ENCODE data around the gene EYA3. TPM values are rescaled to one million over a fixed set of nuclear protein-coding genes. Genes with fewer than 3 reads are reported as not detected.

The EYA3 gene
- total RNA-seq, 1 donor, result 26.3 TPM

DNA sequence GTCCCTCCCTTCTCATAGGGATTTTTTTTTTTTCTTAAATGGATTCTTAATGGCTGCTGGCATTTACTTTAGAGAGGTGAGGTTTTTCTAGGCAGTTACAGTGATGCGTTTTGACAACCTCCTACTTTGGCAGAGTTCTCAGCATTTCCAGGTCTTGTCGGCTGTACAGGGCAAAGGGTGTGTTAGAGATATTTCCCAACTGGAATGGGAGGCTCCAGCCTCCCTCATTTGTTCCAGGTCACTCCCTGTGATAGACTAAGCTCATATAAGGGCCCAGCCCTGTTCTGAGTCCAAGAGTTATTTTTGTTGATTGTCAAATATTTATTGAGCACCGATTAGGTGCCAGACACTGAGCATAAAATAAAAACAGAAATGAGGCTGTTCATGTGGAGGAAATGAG, 136.3 kb downstream of the EYA3 start:
- no peak for TF ChIP-seq CTCF (IDR thresholded peaks at IDR 0.05; ENCODE audit: insufficient read depth, low read depth, low read length)
- DNase-seq (ENCODE audit: low read depth), result no peak
- H3K4me3 ChIP-seq (ENCODE audit: low read depth, low read length), result no peak overlapping the region

DNA sequence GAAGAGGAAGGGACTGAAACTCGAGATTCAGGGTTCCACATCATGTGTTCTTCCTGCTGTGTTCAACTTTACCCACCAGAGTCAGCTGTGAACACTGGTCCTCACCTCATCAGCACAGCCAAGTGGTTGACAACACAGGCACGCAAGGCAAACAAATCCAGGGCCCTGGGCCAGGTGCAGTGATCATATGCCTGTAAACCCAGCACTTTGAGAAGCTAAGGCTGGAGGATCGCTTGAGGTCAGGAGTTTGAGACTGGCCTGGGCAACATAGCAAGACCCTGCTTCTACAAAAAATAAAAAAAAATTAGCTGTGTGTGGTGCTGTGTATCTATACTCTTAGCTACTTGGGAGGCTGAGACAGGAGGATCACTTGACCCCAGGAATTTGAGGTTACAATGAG, 137.0 kb downstream of the EYA3 start:
- TF ChIP-seq CTCF (IDR thresholded peaks at IDR 0.05; ENCODE audit: insufficient read depth, low read depth, low read length), result no peak
- no peak for DNase-seq (ENCODE audit: low read depth)
- no peak overlapping the region for H3K4me3 ChIP-seq (ENCODE audit: low read depth, low read length)

DNA sequence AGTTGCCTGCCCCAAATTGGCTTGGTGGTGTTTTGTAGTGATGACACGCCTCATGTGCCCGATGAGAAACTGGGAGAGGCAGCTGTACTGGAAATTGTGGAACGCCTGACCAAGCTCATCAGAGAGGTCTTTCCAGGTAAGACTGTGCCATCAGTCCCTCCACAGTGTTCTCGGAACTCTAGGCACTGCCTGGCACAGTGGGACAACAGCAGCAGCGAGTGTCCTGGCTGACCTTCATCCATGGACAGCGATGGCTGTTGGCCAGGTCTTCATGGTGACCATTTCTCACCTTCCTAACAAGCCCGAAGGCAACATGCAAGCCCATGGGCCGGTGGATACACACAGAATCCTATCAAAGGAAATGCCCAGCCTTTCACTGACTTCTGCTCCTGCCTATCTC, 139.4 kb downstream of the EYA3 start:
- DNase-seq (ENCODE audit: low read depth), result no peak
- no peak for TF ChIP-seq CTCF (IDR thresholded peaks at IDR 0.05; ENCODE audit: insufficient read depth, low read depth, low read length)
- H3K4me3 ChIP-seq (ENCODE audit: low read depth, low read length), result no peak overlapping the region

DNA sequence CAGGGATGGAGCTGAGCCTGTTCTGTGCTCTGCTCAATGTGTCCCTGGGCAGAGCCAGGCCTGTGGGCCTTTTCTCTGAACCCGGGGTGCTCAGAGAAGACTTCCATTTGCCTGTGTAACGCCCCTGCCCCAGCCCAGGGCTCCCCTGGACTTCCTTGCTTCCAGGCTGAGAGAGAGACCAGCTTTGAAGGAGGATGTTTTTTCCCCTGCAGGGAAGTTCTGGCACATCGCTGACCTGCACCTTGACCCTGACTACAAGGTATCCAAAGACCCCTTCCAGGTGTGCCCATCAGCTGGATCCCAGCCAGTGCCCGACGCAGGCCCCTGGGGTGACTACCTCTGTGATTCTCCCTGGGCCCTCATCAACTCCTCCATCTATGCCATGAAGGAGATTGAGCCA, 143.4 kb downstream of the EYA3 start:
- no peak overlapping the region for H3K4me3 ChIP-seq (ENCODE audit: low read depth, low read length)
- DNase-seq (ENCODE audit: low read depth), result no peak
- TF ChIP-seq CTCF (IDR thresholded peaks at IDR 0.05; ENCODE audit: insufficient read depth, low read depth, low read length), result no peak

GRCh38 chr1:27941671-27942540, 146.5 kb downstream of the EYA3 start:
- no peak for DNase-seq (ENCODE audit: low read depth)
- no peak for TF ChIP-seq CTCF (IDR thresholded peaks at IDR 0.05; ENCODE audit: insufficient read depth, low read depth, low read length)

DNA sequence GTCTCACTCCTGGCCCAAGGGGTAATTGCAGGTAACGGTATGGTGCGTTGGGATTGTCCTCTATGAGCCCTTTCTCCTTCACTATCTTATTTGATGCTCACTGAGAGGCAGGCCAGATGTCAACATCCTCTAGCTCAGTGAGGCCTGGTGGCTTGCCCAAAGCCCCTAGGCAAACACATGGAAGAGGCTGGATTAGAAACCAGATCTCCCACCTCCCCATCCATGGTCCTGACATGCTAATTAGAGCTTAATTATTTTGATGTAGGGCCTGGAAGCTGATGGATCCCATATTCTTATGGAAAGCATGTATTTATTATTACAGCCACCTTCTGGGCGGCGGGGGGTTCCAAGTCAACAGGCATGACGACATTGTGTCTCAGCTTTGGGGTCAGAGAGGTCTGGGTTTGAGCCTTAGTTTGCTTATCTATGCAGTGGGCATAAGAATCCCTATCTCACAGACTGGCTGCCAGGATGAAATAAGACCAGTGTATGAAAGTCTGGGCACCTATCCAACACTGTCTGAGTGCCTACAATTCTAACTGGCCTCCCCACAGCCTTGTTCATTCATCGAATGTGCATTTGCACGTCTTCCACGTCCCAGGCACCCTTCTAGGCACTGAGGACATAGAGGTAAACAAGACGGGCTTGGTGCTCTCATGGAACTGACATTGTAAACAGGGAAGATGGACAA, 147.4 kb downstream of the EYA3 start:
- no peak for DNase-seq (ENCODE audit: low read depth)
- TF ChIP-seq CTCF (IDR thresholded peaks at IDR 0.05; ENCODE audit: insufficient read depth, low read depth, low read length), result no peak
- no peak overlapping the region for H3K4me3 ChIP-seq (ENCODE audit: low read depth, low read length)

More at GRCh38 chr1:27941671-27942540, 146.5 kb downstream of the EYA3 start:
- H3K4me3 ChIP-seq (ENCODE audit: low read depth, low read length), result no peak overlapping the region
